IPS-NIHi11 (cell line): ENCODE results near the gene ARHGAP8.
"Not testable (repeated sequence)": the region's sequence is repeated elsewhere in the genome, so short reads cannot be mapped to it uniquely, and the experiment has no call there.

Experiments used
- DNase-seq: peaks from one replicate; pipeline ENCODE4 v3.0.0; 2012; ENCODE audit warnings: mixed read lengths, low spot score

Gene ARHGAP8

GRCh38 chr22:44773082-44773481 lies 20.7 kb downstream of the ARHGAP8 start:
- DNase-seq: no peak

- DNase-seq: no peak
These were observed 23.5 kb downstream of the ARHGAP8 start for GRCh38 chr22:44775862-44776261.

GRCh38 chr22:44776605-44777363 lies 24.4 kb downstream of the ARHGAP8 start:
- DNase-seq: no peak

- no peak for DNase-seq
These were observed 25.0 kb downstream of the ARHGAP8 start for GRCh38 chr22:44777364-44777755.

GRCh38 chr22:44780876-44781449 lies 28.6 kb downstream of the ARHGAP8 start:
- DNase-seq: no peak

GRCh38 chr22:44782363-44782963 lies 30.1 kb downstream of the ARHGAP8 start:
- DNase-seq: no peak

- DNase-seq: no peak
These were observed 30.7 kb downstream of the ARHGAP8 start for GRCh38 chr22:44783091-44783490.

- no peak for DNase-seq
These were observed 31.2 kb downstream of the ARHGAP8 start for GRCh38 chr22:44783581-44783980.

- no peak for DNase-seq
These were observed 33.8 kb downstream of the ARHGAP8 start for GRCh38 chr22:44786136-44786535.

- DNase-seq: no peak
These were observed 34.2 kb downstream of the ARHGAP8 start for GRCh38 chr22:44786610-44787009.

- DNase-seq: no peak
These were observed 35.5 kb downstream of the ARHGAP8 start for GRCh38 chr22:44787832-44788231.

GRCh38 chr22:44793106-44793505 lies 40.7 kb downstream of the ARHGAP8 start:
- no peak for DNase-seq

- DNase-seq: no peak
These were observed 41.3 kb downstream of the ARHGAP8 start for GRCh38 chr22:44793506-44794172.

- DNase-seq: peak; percentile 57
These were observed 43.6 kb downstream of the ARHGAP8 start for GRCh38 chr22:44795701-44796630.

- DNase-seq: no peak
These were observed 44.9 kb downstream of the ARHGAP8 start for GRCh38 chr22:44797181-44797725.

GRCh38 chr22:44799077-44799945 lies 46.9 kb downstream of the ARHGAP8 start:
- no peak for DNase-seq

GRCh38 chr22:44799946-44800634 lies 47.7 kb downstream of the ARHGAP8 start:
- not testable (repeated sequence) for DNase-seq

- DNase-seq: no peak
These were observed 49.1 kb downstream of the ARHGAP8 start for GRCh38 chr22:44801476-44801875.

GRCh38 chr22:44802071-44802700 lies 49.8 kb downstream of the ARHGAP8 start:
- DNase-seq: no peak
